ENCODE results near the gene PCNX1. TPM values are rescaled to one million over a fixed set of nuclear protein-coding genes. Genes with fewer than 3 reads are reported as not detected.

The PCNX1 gene
- total RNA-seq, 1 experiment from 2014 or later: 16.1 TPM

- no peak for DNase-seq (ENCODE audit: low read depth)
Observed at GRCh38 chr14:71150737-71151136, 243.5 kb downstream of the PCNX1 start.

- DNase-seq (ENCODE audit: low read depth): no peak
Observed at GRCh38 chr14:71155743-71156142, 248.5 kb downstream of the PCNX1 start.

DNA sequence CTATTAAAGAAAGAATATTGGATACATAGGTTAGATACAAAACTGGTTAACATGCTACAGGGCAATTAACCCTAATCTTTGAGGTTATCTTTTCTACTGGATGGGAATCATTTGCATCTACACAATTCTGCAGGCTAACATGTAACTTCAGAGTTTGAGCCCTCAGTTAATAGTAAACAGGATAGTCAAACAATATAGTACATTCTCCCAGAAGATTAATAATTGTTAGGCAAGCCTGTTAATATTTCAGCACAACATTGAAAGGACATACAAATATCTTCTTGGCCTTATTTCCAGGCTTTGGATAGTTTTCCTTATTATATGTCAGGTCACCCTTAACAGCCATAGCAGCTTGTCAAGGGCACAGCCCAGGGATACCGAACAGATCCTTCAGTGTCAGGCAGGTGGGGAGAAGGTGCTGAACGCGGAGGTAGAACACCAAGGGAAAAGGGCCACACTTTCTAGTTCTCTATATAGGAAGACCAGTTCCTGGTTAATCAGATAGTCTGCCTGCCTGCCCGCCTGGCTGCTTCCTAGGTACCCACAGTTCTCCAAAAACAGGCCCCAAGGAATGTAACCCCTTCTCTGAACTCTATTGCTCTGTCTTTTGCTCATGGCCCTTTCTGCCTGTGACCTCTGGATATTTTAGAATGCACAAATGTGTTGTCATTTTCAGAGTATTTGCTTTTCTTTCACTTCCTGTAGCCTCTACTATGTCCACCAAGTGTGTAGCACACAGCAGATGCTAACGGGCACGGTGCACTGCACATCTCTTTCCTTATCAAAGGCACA lies 256.0 kb downstream of the PCNX1 start:
- DNase-seq (ENCODE audit: low read depth): no peak

DNA sequence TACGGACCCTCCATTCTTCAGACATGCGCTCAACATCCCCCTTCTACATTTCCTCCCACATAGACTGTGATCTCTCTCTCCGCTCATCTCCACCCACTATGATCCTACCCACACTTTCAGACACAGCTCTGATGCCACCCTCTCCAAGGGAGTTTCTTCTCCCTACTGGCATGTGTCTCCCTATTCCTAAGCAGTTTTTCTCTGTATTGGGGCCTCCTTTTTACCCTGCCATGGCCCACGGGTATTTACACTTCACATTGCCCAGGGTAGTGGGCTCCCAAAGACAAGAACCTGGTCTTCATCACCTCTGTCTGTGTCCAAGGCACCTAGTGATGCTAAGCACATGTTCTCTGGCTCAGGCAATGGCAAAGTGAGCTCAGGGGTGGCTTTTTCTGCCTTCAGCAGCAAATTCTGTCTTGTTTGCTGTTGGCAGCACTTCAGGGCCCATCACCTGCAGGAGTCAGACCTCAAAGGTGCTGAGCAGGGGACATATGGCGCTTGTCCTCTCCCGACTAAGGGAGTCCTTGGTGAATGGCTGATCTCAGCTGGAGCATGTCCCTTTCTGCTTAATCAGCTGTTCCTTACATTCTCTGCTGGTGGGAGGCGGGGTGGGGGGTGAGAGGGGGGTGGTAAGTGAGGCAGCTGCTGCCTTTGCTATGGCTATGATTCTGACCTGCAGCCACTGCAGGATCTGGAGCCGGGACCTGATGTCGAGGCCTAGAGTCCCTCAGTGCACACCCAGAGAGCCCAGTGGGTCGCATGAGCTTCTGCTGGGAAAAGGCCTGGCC lies 256.8 kb downstream of the PCNX1 start:
- DNase-seq (ENCODE audit: low read depth): no peak

Other genes starting within 250 kb of the PCNX1 start
- 0.88 and 1.1 TPM in 2 replicates for gene MAP3K9, start 97.9 kb upstream of the PCNX1 start, total RNA-seq (2014; rRNA removed; shearing (Covaris generic))

Data from RPMI7951 (cell line).